ENCODE results near the gene CFAP65.

GRCh38 chr2:219065484-219065883, 24.2 kb upstream of the CFAP65 start:
- TF ChIP-seq, protein P1, sequence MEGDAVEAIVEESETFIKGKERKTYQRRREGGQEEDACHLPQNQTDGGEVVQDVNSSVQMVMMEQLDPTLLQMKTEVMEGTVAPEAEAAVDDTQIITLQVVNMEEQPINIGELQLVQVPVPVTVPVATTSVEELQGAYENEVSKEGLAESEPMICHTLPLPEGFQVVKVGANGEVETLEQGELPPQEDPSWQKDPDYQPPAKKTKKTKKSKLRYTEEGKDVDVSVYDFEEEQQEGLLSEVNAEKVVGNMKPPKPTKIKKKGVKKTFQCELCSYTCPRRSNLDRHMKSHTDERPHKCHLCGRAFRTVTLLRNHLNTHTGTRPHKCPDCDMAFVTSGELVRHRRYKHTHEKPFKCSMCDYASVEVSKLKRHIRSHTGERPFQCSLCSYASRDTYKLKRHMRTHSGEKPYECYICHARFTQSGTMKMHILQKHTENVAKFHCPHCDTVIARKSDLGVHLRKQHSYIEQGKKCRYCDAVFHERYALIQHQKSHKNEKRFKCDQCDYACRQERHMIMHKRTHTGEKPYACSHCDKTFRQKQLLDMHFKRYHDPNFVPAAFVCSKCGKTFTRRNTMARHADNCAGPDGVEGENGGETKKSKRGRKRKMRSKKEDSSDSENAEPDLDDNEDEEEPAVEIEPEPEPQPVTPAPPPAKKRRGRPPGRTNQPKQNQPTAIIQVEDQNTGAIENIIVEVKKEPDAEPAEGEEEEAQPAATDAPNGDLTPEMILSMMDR (IDR thresholded peaks at IDR 0.05), result no peak
- TF ChIP-seq EP300 (IDR thresholded peaks at IDR 0.05), result no peak
